Activated naive CD8-positive, alpha-beta T cell treated with anti-CD3 and anti-CD28 coated beads, Interleukin-2, amount 10 ng/mL, durations not matched to agents 7 days and 5 days (primary cell): ENCODE results near the gene IL11. TPM values are rescaled to one million over a fixed set of nuclear protein-coding genes. Genes with fewer than 3 reads are reported as not detected.

ENCODE experiments used
- ATAC-seq: fragments of 150-1000 bp; cut with Tn5 transposase; one replicate; pipeline ENCODE4 v1.10.0; 2021; ENCODE audit warnings: low read depth, moderate library complexity
- POLR2A ChIA-PET: fragments of 350-600 bp; sonication (Branson Sonifier 250); formaldehyde crosslinking; loops from one replicate; lab custom pipeline; 2021; ENCODE audit warnings: antibody characterized with exemption; lab: Charles Lee
- DNase-seq: peaks from one replicate; pipeline ENCODE4 v3.0.0; 2021
- H3K27ac Mint-ChIP-seq: one replicate; pipeline ENCODE4 v1.8.0; 2022; ENCODE audit warnings: mild to moderate bottlenecking, mixed read lengths
- H3K27me3 Mint-ChIP-seq: one replicate; pipeline ENCODE4 v1.8.0; 2022; ENCODE audit warnings: mild to moderate bottlenecking, moderate library complexity, mixed read lengths
- H3K36me3 Mint-ChIP-seq: one replicate; pipeline ENCODE4 v1.8.0; 2021; ENCODE audit warnings: mild to moderate bottlenecking, mixed read lengths
- H3K4me1 Mint-ChIP-seq: one replicate; pipeline ENCODE4 v1.8.0; 2021; ENCODE audit warnings: mixed read lengths
- H3K4me3 Mint-ChIP-seq: one replicate; pipeline ENCODE4 v1.8.0; 2022; ENCODE audit warnings: mild to moderate bottlenecking, moderate library complexity, mixed read lengths
- H3K9me3 Mint-ChIP-seq: one replicate; pipeline ENCODE4 v1.8.0; 2021; ENCODE audit warnings: mixed read lengths
- total RNA-seq, 2 experiments: library from RNA; stranded (reverse); gene quantifications; one replicate each; pipeline ENCODE4 v1.2.3, GENCODE V29; 2021

Gene IL11
- total RNA-seq, 2 experiments from 2014 or later, result 0.53 to 0.60 TPM

DNA sequence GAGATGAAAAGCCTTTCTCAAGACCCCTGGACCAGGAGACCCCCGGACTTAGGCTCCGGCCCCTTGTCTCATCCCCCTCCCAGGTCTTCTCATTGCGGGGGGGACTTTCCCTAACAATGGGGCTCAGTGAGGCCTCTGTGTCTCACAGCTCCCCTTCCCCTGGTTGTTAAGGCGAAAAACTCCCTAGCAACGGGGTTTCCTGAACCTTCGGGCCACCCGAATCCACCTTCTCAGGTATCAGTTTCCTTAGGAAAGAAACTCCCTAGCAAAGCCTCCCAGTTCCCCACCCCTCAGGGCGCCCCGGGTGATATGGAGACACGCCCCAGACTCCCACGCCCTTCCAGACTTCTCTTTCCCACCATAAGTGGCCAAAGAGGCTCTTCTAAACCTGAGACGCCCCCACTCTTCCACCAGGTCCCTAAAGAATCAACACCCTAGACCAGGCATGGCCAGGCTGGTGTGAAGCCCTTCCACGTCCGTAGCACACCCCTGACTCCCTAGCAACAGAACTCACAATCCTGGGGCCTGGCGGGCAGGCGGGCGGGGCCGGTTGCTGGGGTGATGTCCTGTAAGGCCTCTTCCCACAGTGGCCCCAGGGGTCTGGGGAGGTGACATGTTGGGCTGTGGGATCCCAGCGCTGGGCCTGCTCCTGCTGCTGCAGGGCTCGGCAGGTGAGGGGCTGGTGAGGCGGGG is 6.1 kb upstream of the IL11 start, which contains the start of gene TMEM190:
Gene TMEM190 (plus strand): TSS at position 586 of the 693 bp plus-strand sequence. CDS start 28 bp downstream, at position 614.
- Mint-ChIP-seq H3K4me3 (no peak within 1 kb of the TSS), H3K4me1 (peaks cover 4% of the 10 kb centered on the region), H3K27ac (no peak within 1 kb of the TSS), H3K36me3 (peaks cover 4% of the 10 kb centered on the region), H3K9me3 (peaks cover under 1% of the 10 kb centered on the region), H3K27me3 (peaks cover 19% of the 10 kb centered on the region)
- POLR2A ChIA-PET, result no interaction called here
- DNase-seq (no peak), ATAC-seq (no peak)

DNA sequence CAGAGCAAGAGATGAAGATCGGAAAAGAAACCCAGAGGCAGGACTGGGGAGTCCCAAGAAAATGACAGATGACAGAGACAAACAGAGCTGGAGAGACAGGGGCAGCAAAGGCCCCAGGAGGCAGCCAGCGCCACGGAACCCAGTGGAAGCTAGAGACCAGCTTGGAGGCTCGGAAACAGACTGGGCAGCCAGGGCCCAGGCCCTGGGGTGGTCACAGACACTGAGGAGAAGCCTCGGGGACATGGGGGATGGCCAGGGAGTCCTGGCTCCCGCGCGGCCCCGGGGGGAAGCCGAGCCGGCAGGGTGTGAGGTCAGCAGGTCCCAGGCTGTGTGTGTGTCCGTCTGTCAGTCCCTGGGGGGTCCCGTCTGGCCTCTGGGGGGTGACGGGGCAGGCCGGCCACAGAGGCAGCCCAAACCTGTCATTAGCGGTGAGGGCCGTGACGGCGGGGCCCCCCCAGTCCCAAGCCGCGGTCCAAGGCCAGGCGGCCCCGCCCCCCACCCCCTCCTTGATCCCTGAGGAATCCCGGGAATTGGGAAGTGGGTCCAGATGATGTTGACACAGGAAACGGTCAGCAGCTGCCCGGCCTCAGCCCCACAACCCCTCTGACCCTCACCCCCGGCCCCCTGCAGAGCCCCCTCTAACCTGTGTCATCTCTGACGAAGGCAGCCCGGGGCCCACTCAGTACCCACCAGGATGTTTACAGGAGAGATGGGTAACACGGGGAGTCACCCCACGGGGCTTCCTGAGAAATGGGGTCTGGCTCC is 3.9 kb upstream of the IL11 start:
- H3K4me3 Mint-ChIP-seq, result no peak overlapping the region
- H3K36me3 Mint-ChIP-seq, result peaks cover 2% of the 10 kb centered on the region
- POLR2A ChIA-PET, result interaction anchor here (1.4 kb wide), 1 partner anchor 10 kb away, joined by 3 read pairs; the partner anchor contains the start of gene TMEM238
- H3K27ac Mint-ChIP-seq, result no peak overlapping the region
- H3K4me1 Mint-ChIP-seq, result peaks cover 5% of the 10 kb centered on the region
- H3K27me3 Mint-ChIP-seq, result peaks cover 35% of the 10 kb centered on the region
- H3K9me3 Mint-ChIP-seq, result no peaks in the 10 kb centered on the region
- DNase-seq (no peak), ATAC-seq (no peak)

DNA sequence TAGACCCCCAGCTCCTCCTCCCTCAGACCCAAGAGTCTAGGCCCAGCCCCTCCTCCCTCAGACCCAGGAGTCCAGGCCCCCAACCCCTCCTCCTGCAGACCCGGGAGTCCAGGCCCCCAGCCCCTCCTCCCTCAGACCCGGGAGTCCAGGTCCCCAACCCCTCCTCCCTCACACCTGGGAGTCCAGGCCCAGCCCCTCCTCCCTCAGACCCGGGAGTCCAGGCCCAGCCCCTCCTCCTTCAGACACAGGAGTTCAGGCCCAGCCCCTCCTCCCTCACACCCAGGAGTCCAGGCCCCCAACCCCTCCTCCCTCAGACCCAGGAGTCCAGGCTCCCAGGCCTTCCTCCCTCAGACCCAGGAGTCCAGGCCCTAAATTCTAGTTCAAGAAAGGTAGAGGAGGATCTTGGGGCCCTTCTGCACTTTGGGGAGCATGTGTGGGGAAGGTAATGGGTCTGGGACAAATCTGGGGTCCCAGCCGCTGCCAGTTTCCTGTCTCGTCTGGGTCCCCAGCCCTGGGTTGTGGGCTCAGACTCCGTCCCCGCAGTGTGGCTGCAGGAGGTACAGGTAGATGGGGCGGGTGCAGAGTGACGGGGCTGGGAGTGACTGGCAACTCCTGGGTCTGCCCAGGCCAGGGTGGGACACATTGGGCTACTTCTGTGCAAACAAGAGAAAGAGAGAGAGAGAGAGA is 3.2 kb upstream of the IL11 start:
- Mint-ChIP-seq H3K27ac (no peak overlapping the region), H3K4me1 (peaks cover 5% of the 10 kb centered on the region), H3K27me3 (peaks cover 39% of the 10 kb centered on the region), H3K4me3 (no peak overlapping the region), H3K9me3 (no peaks in the 10 kb centered on the region), H3K36me3 (peaks cover 2% of the 10 kb centered on the region)
- ATAC-seq (no peak), DNase-seq (no peak)
- POLR2A ChIA-PET, result interaction anchor here (0.6 to 1.4 kb wide), 2 partner anchors 11 to 43 kb away, joined by 3 read pairs; partner anchors contain the start of gene TMEM238

DNA sequence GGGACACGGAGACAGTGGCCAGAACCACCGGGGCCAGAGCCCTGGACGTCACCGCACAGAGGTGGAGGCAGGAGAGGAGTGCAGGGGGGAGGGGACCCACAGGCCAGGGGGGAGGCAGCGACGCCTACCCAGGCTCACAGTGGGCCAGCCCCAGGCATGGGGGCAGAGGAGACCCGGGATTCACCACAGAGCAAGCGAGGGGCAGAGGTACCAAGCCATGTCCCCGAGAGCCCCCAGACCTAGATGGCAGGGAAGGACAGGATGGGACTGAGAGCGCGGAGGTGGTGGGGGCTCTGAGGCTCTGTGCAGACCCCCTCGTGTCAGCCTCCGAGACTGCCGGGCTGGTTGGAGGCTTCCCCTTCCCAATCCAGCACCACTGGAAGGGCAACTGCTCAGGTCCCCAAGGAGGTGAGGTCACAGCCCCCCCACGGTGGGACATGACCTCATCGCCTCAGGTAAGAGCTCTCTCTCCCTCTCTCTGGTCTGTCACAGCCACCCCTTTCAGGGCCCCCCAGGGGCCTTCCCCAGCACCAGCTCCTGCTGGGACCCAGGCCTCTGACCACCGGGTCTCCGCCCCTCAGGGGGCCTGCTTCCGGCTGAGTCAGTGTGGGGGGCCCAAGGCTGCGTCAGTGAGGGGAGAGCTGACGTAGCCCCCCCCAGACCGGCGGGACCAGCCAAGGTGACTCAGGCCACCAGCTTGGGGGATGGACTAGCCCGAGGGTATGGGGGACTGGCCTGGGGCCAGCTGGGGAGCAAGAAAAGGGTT is 2.2 kb upstream of the IL11 start:
- Mint-ChIP-seq H3K4me1 (peaks cover 5% of the 10 kb centered on the region), H3K4me3 (no peak overlapping the region), H3K27ac (no peak overlapping the region), H3K36me3 (peaks cover 2% of the 10 kb centered on the region), H3K9me3 (no peaks in the 10 kb centered on the region), H3K27me3 (peaks cover 40% of the 10 kb centered on the region)
- ATAC-seq (peak; percentile 17), DNase-seq (no peak)
- POLR2A ChIA-PET, result interaction anchor here (0.6 kb wide), 1 partner anchor 42 kb away, joined by 3 read pairs; no protein-coding TSS in a partner anchor

DNA sequence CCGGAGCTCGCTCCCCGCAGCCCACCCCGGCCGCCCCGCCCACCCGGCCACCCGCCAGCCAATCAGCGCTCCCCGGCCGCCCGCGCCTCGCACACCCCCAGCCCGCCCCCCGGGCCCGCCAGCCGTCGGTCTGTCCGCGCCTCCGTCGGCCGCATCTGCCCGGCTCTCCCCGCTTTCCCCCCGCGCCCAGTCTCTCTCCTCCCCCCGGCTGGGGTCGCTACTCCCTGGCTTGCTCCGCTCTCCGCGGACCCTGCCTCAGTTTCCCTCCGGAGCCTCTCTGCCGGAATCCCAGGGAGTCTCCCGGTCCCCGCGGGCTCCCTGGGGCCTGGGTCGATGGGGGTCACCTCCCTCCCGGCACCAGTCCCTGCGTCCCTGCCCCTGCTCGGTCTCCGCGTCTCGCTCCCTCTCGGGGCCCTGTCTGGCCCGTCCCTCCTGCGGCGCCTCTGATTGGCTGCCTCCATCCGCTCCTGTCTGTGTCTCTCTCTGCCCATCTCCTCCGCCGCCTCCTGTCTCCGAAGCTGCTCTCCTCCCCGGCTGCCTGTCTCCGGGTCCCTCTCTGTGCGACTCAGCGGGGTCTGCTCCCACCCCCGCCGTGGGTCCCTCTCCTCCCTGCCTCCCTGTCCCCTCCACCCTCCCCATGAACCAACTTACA is 484 bp downstream of the IL11 start:
- POLR2A ChIA-PET, result interaction anchor here (2.3 kb wide), 1 partner anchor 14 kb away, joined by 10 read pairs; the partner anchor contains the start of gene TMEM238
- no peak for DNase-seq
- peak; percentile 27 for ATAC-seq
- Mint-ChIP-seq H3K4me3 (peak overlapping the region; percentile 61), H3K36me3 (peaks cover 2% of the 10 kb centered on the region), H3K4me1 (peaks cover 5% of the 10 kb centered on the region), H3K9me3 (no peaks in the 10 kb centered on the region), H3K27me3 (peaks cover 37% of the 10 kb centered on the region), H3K27ac (no peak overlapping the region)

DNA sequence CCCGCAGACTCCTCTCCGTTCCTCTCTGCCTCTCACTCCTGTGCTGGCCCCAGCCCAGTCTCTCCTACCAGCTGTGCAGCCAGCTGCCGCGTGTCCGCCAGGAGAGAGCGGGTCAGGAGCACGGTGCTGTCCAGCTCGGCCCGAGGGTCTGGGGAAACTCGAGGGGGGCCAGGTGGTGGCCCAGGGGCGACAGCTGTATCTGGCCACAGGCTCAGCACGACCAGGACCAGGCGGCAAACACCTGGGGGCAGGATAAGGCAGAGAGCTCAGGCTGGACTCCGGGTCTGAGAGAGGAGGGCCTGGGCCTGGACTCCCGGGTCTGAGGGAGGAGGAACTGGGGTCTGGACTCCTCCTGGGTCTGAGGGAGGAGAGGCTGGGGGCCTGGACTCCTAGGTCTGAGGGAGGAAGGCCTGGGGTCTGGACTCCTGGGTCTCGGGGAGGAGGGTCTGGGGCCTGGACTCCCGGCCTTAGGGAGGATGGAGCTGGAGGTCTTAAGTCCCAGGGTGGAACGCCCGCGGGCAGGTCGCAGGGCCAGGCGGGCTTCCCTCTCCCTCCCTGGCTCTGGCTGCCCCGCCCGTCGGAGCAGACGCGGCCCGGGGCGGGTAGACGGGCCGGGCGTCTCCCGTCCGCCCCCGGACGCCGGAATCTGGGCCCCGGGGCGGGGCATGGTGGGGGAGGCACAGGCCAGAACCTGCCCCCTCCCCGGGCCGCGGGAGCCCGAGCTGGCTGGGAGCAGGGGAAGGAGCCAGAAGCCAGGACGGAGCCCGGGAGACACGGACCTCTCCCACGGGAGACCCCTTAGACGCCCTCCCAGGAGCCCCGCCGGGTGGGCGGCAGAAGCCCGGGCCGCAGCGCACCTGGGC is 1.3 kb downstream of the IL11 start:
- POLR2A ChIA-PET, result interaction anchor here (2.3 kb wide), 1 partner anchor 15 kb away, joined by 10 read pairs; the partner anchor contains the start of gene TMEM238
- no peaks in the 10 kb centered on the region for H3K9me3 Mint-ChIP-seq
- no peak for DNase-seq
- H3K27ac Mint-ChIP-seq, result no peak overlapping the region
- no peak overlapping the region for H3K4me3 Mint-ChIP-seq
- H3K4me1 Mint-ChIP-seq, result peaks cover 5% of the 10 kb centered on the region
- peaks cover 37% of the 10 kb centered on the region for H3K27me3 Mint-ChIP-seq
- peaks cover 2% of the 10 kb centered on the region for H3K36me3 Mint-ChIP-seq
- peak; percentile 37 for ATAC-seq

DNA sequence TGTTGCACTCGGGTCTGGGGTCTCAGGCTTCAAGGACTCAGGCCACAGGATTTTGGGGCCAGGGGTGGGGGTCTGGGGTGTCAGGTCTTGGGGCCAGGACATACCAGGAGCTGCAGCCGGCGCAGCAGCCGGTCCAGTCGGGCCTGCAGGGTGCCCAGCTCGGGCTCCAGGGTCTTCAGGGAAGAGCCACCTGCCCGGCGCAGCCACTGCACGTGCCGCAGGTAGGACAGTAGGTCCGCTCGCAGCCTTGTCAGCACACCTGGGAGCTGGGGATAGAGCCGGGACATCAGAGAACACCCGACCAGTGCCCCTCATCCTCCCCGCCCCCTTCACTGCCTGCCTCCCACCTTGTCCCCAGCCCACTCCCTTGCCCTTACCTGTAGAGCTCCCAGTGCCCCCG is 2.2 kb downstream of the IL11 start:
- peaks cover 2% of the 10 kb centered on the region for H3K4me1 Mint-ChIP-seq
- DNase-seq, result no peak
- POLR2A ChIA-PET, result interaction anchor here (2.3 kb wide), 1 partner anchor 16 kb away, joined by 10 read pairs; the partner anchor contains the start of gene TMEM238
- no peak for ATAC-seq
- H3K4me3 Mint-ChIP-seq, result no peak overlapping the region
- peaks cover 32% of the 10 kb centered on the region for H3K27me3 Mint-ChIP-seq
- no peak overlapping the region for H3K27ac Mint-ChIP-seq
- peaks cover 2% of the 10 kb centered on the region for H3K36me3 Mint-ChIP-seq
- no peaks in the 10 kb centered on the region for H3K9me3 Mint-ChIP-seq

DNA sequence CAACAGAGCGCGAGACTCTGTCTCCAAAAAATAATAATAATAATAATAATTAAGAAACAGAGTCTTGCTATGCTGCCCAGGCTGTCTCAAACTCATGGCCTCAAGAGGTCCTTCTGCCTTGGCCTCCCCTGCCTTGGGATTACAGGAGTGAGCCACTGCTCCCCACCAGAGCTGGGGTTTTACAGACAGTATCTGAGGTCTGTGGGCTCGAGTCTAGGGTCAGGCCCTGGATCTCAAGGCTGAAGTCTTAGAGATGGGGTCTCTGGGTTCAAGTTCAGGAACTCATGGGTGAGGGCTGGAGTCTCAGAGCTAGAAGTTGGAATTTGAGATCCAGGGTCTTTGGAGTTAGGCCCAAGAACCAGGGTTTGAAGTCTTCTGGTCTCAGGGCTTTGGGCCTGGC is 3.5 kb downstream of the IL11 start:
- Mint-ChIP-seq H3K27ac (no peak overlapping the region), H3K9me3 (no peaks in the 10 kb centered on the region), H3K36me3 (peaks cover 2% of the 10 kb centered on the region), H3K27me3 (peaks cover 28% of the 10 kb centered on the region), H3K4me1 (peaks cover 2% of the 10 kb centered on the region), H3K4me3 (no peak overlapping the region)
- no peak for ATAC-seq
- POLR2A ChIA-PET, result no interaction called here
- no peak for DNase-seq

DNA sequence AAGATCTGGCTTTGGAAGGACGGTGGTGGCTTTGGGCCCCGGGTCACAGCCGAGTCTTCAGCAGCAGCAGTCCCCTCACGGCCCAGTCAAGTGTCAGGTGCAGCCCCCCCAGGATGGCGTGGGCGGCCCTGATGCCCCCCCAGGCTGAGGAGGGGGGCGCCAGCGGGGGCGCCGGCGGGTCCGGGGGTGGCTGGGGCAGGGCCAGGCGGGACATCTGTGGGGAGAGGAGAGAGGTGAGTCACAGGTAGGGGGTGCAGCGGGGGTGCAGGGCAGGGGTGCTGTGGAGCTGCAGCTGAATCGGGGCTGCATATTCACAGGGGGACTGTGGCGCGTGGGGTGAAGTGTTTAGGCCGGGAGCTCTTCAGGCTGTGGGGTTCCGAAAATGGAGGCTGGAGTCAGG is 4.3 kb downstream of the IL11 start:
- Mint-ChIP-seq H3K27me3 (peaks cover 20% of the 10 kb centered on the region), H3K9me3 (no peaks in the 10 kb centered on the region), H3K27ac (no peak overlapping the region), H3K4me1 (peaks cover 2% of the 10 kb centered on the region), H3K4me3 (no peak overlapping the region), H3K36me3 (peaks cover 2% of the 10 kb centered on the region)
- POLR2A ChIA-PET, result no interaction called here
- ATAC-seq (no peak), DNase-seq (no peak)

DNA sequence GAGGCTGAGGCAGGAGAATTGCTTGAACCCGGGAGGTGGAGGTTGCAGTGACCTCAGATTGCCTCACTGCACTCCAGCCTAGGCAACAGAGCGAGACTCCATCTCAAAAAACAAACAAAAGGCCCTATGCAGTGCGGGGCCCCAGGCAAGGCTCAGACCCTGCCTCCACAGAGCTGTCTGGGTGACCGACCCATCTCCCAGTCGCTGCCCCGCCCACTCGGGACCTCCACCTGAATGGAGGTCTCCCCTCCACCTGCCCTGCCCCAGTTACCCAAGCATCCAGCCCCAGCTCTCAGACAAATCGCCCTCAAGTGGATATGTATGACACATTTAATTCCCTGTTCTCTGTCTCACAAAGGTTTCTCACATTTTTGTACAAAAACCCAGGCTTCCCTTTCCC is 5.0 kb downstream of the IL11 start:
- POLR2A ChIA-PET, result no interaction called here
- H3K27me3 Mint-ChIP-seq, result peaks cover 13% of the 10 kb centered on the region
- no peaks in the 10 kb centered on the region for H3K9me3 Mint-ChIP-seq
- no peaks in the 10 kb centered on the region for H3K36me3 Mint-ChIP-seq
- H3K4me1 Mint-ChIP-seq, result peaks cover 2% of the 10 kb centered on the region
- no peak overlapping the region for H3K27ac Mint-ChIP-seq
- ATAC-seq (no peak), DNase-seq (no peak)
- H3K4me3 Mint-ChIP-seq, result no peak overlapping the region

DNA sequence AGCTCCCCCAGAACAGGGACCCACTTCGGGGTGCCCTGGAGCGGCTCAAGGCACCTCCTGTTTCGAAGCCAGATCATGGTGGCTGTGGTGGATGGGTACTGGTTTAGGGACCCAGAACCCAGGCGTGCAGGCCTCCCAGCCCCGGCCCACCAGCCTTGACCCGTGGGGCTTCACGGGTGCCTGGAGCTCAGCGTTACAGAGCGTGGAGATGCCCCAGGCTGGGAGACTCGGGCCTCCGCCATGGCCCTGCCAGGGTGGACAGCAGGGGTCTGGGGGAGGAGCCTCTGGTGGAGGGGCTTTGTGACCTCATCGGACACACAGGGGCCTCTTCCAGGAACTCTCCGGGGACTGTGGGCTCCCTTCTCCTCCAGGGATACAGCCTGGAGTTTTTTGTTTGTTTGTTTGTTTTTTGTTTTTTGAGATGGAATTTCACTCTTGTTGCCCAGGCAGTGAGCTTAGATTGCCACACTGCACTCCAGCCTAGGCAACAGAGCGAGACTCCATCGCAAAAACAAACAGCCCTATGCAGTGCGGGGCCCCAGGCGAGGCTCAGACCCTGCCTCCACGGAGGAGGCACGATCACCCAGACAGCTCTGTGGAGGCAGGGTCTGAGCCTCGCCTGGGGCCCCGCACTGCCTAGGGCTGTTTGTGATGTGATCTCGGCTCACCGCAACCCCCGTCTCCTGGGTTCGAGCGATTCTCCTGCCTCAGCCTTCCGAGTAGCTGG is 7.1 kb downstream of the IL11 start, which contains the start of gene GARIN5B:
Gene GARIN5B (minus strand): TSS at position 271 of the 727 bp plus-strand sequence. CDS start 194 bp downstream, at position 77.
- ATAC-seq (no peak), DNase-seq (no peak)
- H3K4me1 Mint-ChIP-seq, result no peaks in the 10 kb centered on the region
- no peaks in the 10 kb centered on the region for H3K9me3 Mint-ChIP-seq
- no peaks in the 10 kb centered on the region for H3K36me3 Mint-ChIP-seq
- POLR2A ChIA-PET, result no interaction called here
- no peak within 1 kb of the TSS for H3K27ac Mint-ChIP-seq
- H3K4me3 Mint-ChIP-seq, result no peak within 1 kb of the TSS
- H3K27me3 Mint-ChIP-seq, result peaks cover 3% of the 10 kb centered on the region
